ENCODE measurements around the gene EIF2S1. TPM values are rescaled to one million over a fixed set of nuclear protein-coding genes. Genes with fewer than 3 reads are reported as not detected.

Gene EIF2S1
- total RNA-seq, 1 experiment from 2014 or later: 165 TPM

DNA sequence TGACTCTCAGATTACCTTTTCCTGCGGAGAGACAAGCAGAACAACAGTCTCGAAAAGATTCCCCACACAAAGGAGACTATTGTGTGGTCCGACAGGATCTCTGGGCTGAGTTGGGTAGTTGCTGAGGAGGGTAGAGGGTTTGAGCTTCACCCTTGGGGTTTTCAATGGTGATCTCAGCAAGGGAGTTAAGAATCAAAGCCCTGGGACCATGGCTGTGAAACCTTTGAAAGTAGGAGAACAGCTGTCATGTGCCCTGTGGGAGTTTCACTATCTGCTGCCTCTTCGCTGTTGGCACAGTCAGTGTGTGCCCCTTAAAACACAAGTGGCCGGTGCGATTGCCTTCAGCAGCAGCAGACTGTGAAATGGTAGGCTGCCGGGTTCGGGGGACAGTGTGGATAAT is 66.0 kb downstream of the EIF2S1 start:
- Histone ChIP-seq H3K9me3 (ENCODE audit: control insufficient read depth, low read depth, low read length) (no peaks in the 10 kb centered on the region), H4K91ac (ENCODE audit: insufficient read length, low read depth, low read length) (no peak overlapping the region), H3K14ac (ENCODE audit: insufficient read depth, low read length) (no peak overlapping the region), H3K4me1 (ENCODE audit: insufficient read depth, low read length) (peaks cover 2% of the 10 kb centered on the region; the same call in 1 of the 2 replicates), H3K79me2 (ENCODE audit: insufficient read depth, low read length) (no peaks in the 10 kb centered on the region), H2AK5ac (ENCODE audit: insufficient read length, low read length) (no peak overlapping the region), H3K56ac (ENCODE audit: insufficient read length, low read depth, low read length) (no peak overlapping the region), H3K4ac (ENCODE audit: low read depth, low read length) (no peak overlapping the region), H2BK5ac (ENCODE audit: insufficient read length, low read length) (no peak overlapping the region), H2AFZ (ENCODE audit: low read length) (no peak overlapping the region), H3K4me2 (ENCODE audit: insufficient read depth, insufficient read length, low read length) (no peak overlapping the region), H4K5ac (ENCODE audit: insufficient read length, low read depth, low read length) (no peak overlapping the region), H3K23me2 (ENCODE audit: insufficient read length, low read depth, low read length, poor library complexity, severe bottlenecking) (no peaks in the 10 kb centered on the region), H4K20me1 (ENCODE audit: control insufficient read depth, insufficient read depth, insufficient read length) (no peaks in the 10 kb centered on the region), H4K8ac (replicated peaks; ENCODE audit: insufficient read length, low read depth, low read length) (no peak overlapping the region), H3K27me3 (ENCODE audit: insufficient read depth, low read length) (no peaks in the 10 kb centered on the region), H2BK20ac (ENCODE audit: low read depth, low read length, poor library complexity, severe bottlenecking) (no peak overlapping the region), H3K18ac (ENCODE audit: insufficient read length, low read depth, low read length) (no peak overlapping the region), H3K23ac (ENCODE audit: insufficient read length, low read depth, low read length) (no peak overlapping the region), H2BK12ac (ENCODE audit: insufficient read length, low read depth, low read length) (no peak overlapping the region), H2BK15ac (ENCODE audit: low read depth, low read length) (no peak overlapping the region), H2BK120ac (ENCODE audit: low read depth, low read length, poor library complexity, severe bottlenecking) (no peak overlapping the region), H3K9ac (ENCODE audit: extremely low read depth, insufficient read length, low read length) (no peak overlapping the region), H3K79me1 (ENCODE audit: insufficient read depth, low read depth, low read length, poor library complexity, severe bottlenecking) (no peaks in the 10 kb centered on the region), H3T11ph (ENCODE audit: low read length) (no peak overlapping the region), H3K27ac (ENCODE audit: insufficient read length, low read depth, low read length) (no peak overlapping the region)
- no peak for DNase-seq
- Mint-ChIP-seq H3K36me3 (ENCODE audit: insufficient read depth in 1 of 3, low read depth in 3 of 3) (no peaks in the 10 kb centered on the region), H3K4me1 (peaks cover 19 to 21% of the 10 kb centered on the region in 2 experiments), H3K9me3 (no peaks in the 10 kb centered on the region), H3K4me3 (no peak overlapping the region; a peak in 1 of 5 replicates), H3K27ac (no peak overlapping the region), H3K27me3 (ENCODE audit: low read depth) (no peaks in the 10 kb centered on the region; the same call in 1 of the 2 replicates)
- WGBS (ENCODE audit: extremely low coverage, insufficient read length, low lambda C conversion rate): no CpG with 5 or more reads among the region's 8 CpGs
- TF ChIP-seq CTCF (conservative IDR thresholded peaks at IDR 0.05): no peak
